Measurements from ENCODE around the gene ABRACL. TPM values are rescaled to one million over a fixed set of nuclear protein-coding genes. Genes with fewer than 3 reads are reported as not detected.
"Not testable (repeated sequence)": the region's sequence is repeated elsewhere in the genome, so short reads cannot be mapped to it uniquely, and the experiment has no call there.

The ABRACL gene
- total RNA-seq, 1 donor from 2014 or later, result 39.2 TPM

- DNase-seq (ENCODE audit: low read depth) (no peak), FAIRE-seq (no peak)
- H3K4me3 ChIP-seq (ENCODE audit: low read depth, low read length), result no peak overlapping the region
- TF ChIP-seq, protein P1, sequence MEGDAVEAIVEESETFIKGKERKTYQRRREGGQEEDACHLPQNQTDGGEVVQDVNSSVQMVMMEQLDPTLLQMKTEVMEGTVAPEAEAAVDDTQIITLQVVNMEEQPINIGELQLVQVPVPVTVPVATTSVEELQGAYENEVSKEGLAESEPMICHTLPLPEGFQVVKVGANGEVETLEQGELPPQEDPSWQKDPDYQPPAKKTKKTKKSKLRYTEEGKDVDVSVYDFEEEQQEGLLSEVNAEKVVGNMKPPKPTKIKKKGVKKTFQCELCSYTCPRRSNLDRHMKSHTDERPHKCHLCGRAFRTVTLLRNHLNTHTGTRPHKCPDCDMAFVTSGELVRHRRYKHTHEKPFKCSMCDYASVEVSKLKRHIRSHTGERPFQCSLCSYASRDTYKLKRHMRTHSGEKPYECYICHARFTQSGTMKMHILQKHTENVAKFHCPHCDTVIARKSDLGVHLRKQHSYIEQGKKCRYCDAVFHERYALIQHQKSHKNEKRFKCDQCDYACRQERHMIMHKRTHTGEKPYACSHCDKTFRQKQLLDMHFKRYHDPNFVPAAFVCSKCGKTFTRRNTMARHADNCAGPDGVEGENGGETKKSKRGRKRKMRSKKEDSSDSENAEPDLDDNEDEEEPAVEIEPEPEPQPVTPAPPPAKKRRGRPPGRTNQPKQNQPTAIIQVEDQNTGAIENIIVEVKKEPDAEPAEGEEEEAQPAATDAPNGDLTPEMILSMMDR (IDR thresholded peaks at IDR 0.05; ENCODE audit: insufficient read depth, low read length, severe bottlenecking), result no peak
- no peaks in the 10 kb centered on the region for H3K27me3 ChIP-seq (ENCODE audit: control insufficient read depth, insufficient read depth, low read length)
- H3K36me3 ChIP-seq (ENCODE audit: control insufficient read depth, insufficient read depth, low read length), result no peaks in the 10 kb centered on the region
Measured at GRCh38 chr6:139047677-139048076, 19.1 kb downstream of the ABRACL start.

- not testable (repeated sequence) for DNase-seq (ENCODE audit: low read depth); H3K4me3 ChIP-seq (ENCODE audit: low read depth, low read length); H3K27me3 ChIP-seq (ENCODE audit: control insufficient read depth, insufficient read depth, low read length); FAIRE-seq; H3K36me3 ChIP-seq (ENCODE audit: control insufficient read depth, insufficient read depth, low read length)
Measured at GRCh38 chr6:139048912-139049311, 20.4 kb downstream of the ABRACL start.

- FAIRE-seq; H3K36me3 ChIP-seq (ENCODE audit: control insufficient read depth, insufficient read depth, low read length); H3K27me3 ChIP-seq (ENCODE audit: control insufficient read depth, insufficient read depth, low read length); DNase-seq (ENCODE audit: low read depth); H3K4me3 ChIP-seq (ENCODE audit: low read depth, low read length): not testable (repeated sequence)
Measured at GRCh38 chr6:139050131-139050769, 21.7 kb downstream of the ABRACL start.

DNA sequence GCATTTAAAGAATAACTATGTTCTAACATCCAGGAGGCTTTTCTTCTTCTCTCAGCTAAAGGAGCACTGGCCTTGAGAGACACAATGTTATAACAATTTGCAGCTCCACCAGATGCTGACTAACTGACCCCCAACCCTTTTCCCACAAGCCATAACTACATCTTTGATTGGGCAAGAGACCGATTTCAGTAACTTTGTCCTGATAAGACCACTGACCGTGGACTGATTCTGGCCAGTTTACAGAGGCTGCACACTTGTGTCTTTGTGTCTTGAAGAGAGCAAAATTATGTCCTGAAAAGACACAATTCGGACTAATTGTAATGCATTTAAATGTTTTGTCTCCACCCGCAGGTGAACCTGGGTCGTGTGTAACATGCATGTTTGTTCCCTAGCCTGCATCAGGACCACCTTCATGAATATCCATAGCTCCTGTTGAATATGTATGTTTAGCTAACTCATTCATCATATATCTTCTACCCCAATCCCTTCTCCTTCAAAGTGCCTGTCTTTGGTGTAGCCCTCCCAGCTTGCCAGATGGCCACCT is 22.3 kb downstream of the ABRACL start:
- no peak overlapping the region for H3K4me3 ChIP-seq (ENCODE audit: low read depth, low read length)
- no peaks in the 10 kb centered on the region for H3K27me3 ChIP-seq (ENCODE audit: control insufficient read depth, insufficient read depth, low read length)
- H3K36me3 ChIP-seq (ENCODE audit: control insufficient read depth, insufficient read depth, low read length), result no peaks in the 10 kb centered on the region
- TF ChIP-seq, protein P1 (IDR thresholded peaks at IDR 0.05; ENCODE audit: insufficient read depth, low read length, severe bottlenecking), result no peak
- no peak for DNase-seq (ENCODE audit: low read depth)
- FAIRE-seq, result no peak

GRCh38 chr6:139051396-139052060 is 23.0 kb downstream of the ABRACL start:
- DNase-seq (ENCODE audit: low read depth) (no peak), FAIRE-seq (no peak)
- TF ChIP-seq, protein P1 (IDR thresholded peaks at IDR 0.05; ENCODE audit: insufficient read depth, low read length, severe bottlenecking), result no peak
- Histone ChIP-seq H3K36me3 (ENCODE audit: control insufficient read depth, insufficient read depth, low read length) (no peaks in the 10 kb centered on the region), H3K27me3 (ENCODE audit: control insufficient read depth, insufficient read depth, low read length) (no peaks in the 10 kb centered on the region), H3K4me3 (ENCODE audit: low read depth, low read length) (no peak overlapping the region)

GRCh38 chr6:139053382-139053781 is 24.8 kb downstream of the ABRACL start:
- Histone ChIP-seq H3K4me3 (ENCODE audit: low read depth, low read length) (no peak overlapping the region), H3K36me3 (ENCODE audit: control insufficient read depth, insufficient read depth, low read length) (no peaks in the 10 kb centered on the region), H3K27me3 (ENCODE audit: control insufficient read depth, insufficient read depth, low read length) (no peaks in the 10 kb centered on the region)
- no peak for FAIRE-seq
- TF ChIP-seq, protein P1 (IDR thresholded peaks at IDR 0.05; ENCODE audit: insufficient read depth, low read length, severe bottlenecking), result no peak
- DNase-seq (ENCODE audit: low read depth), result no peak

Measured in bronchial epithelial cell (primary cell).